Activated naive CD4-positive, alpha-beta T cell treated with anti-CD3 and anti-CD28 coated beads for 36 hours (primary cell): Measurements from ENCODE around the gene CFAP97. TPM values are rescaled to one million over a fixed set of nuclear protein-coding genes. Genes with fewer than 3 reads are reported as not detected.

Experiments
- CTCF ChIA-PET: fragments of 350-600 bp; sonication (Branson Sonifier 250); formaldehyde crosslinking; loops from one replicate; lab custom pipeline; 2021; ENCODE audit warnings: antibody characterized with exemption; lab: Charles Lee
- DNase-seq: peaks from one replicate; pipeline ENCODE4 v3.0.0-alpha.2; 2020
- H3K27ac Mint-ChIP-seq: one replicate; pipeline ENCODE4 v1.8.0; 2021; ENCODE audit warnings: mild to moderate bottlenecking, mixed read lengths
- H3K27me3 Mint-ChIP-seq: one replicate; pipeline ENCODE4 v1.8.0; 2021; ENCODE audit warnings: low read depth, mixed read lengths
- H3K36me3 Mint-ChIP-seq: one replicate; pipeline ENCODE4 v1.8.0; 2021; ENCODE audit warnings: low read depth, mixed read lengths
- H3K4me1 Mint-ChIP-seq: one replicate; pipeline ENCODE4 v1.8.0; 2021; ENCODE audit warnings: low read depth, mixed read lengths
- H3K4me3 Mint-ChIP-seq: one replicate; pipeline ENCODE4 v1.8.0; 2021; ENCODE audit warnings: mild to moderate bottlenecking, moderate library complexity, mixed read lengths
- H3K9me3 Mint-ChIP-seq: one replicate; pipeline ENCODE4 v1.8.0; 2021; ENCODE audit warnings: mixed read lengths
- intact Hi-C: fragments of 100-400 bp; cut with micrococcal nuclease; formaldehyde crosslinking; loops from one replicate; pipeline ENCODE4 v1.15.1; 2023
- total RNA-seq, 2 experiments: library from RNA; stranded (reverse); gene quantifications; one replicate each; pipeline ENCODE4 v1.2.3, GENCODE V29; 2021

The CFAP97 gene
- total RNA-seq, 2 experiments from 2014 or later: 38.4 to 43.6 TPM

DNA sequence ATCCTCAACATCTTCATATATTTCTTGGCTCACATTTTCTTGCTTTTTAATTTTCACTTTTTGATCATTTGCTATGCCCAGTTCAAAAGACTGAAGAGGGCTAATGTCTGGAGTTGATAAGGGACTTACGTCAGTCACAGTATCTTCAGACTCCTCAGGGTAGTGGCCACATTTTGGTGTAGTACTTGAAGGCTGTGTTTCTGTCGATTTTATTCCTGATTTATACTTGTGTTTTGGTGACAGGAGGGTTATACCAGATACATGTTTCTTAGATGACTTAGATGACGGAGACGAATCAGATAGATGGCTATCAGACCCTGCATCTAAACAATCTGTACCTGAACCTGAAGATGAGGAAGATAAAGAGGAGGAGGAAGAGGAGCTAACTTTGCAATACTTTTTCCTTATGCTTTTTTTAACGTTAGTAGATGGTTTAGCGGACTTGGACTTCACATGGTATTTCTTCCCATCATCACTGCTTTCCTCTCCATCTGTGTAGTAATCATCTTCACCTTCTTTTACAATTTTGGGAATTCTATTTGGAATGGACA, 13.4 kb downstream of the CFAP97 start:
- Mint-ChIP-seq H3K4me1 (peaks cover 45% of the 10 kb centered on the region), H3K4me3 (no peak overlapping the region), H3K9me3 (no peaks in the 10 kb centered on the region), H3K27me3 (no peaks in the 10 kb centered on the region), H3K27ac (no peak overlapping the region), H3K36me3 (peaks cover 23% of the 10 kb centered on the region)
- CTCF ChIA-PET: no interaction called here
- no peak for DNase-seq
- intact Hi-C loops: no loop called here

DNA sequence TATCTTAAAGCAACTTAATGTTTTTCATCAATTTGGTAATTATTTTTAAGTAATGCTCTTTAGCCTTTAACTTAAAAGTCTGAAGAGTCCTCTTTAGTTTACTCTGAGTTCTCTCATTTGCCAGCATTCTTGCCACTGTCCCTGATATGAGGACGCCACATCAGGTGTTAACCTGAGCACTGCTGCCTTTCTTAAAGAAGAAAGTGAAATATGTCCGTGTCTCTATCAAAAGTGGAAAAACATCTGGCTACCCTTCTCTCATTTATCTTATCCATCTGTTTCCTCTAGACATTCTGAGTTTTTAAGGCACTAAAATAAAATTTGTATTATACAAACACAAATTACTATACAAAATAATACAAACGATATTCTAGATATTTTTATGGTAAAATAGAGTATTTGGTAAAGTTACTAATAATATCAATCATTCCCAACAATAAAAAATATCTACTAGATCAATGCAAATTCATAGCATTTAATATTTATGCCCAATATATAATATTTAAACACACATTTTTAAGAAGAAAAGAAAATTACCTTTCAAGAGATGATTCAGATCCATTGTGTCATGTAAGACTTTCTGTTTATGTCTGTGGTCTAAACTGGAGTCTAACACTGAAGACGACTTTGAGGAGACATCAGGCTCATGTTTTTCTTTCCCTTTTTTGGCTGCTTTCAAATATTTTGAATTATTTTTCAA, 14.0 kb downstream of the CFAP97 start:
- DNase-seq: no peak
- Mint-ChIP-seq H3K36me3 (peaks cover 23% of the 10 kb centered on the region), H3K27ac (no peak overlapping the region), H3K4me3 (no peak overlapping the region), H3K9me3 (no peaks in the 10 kb centered on the region), H3K27me3 (no peaks in the 10 kb centered on the region), H3K4me1 (peaks cover 43% of the 10 kb centered on the region)
- CTCF ChIA-PET: no interaction called here
- intact Hi-C loops: no loop called here

DNA sequence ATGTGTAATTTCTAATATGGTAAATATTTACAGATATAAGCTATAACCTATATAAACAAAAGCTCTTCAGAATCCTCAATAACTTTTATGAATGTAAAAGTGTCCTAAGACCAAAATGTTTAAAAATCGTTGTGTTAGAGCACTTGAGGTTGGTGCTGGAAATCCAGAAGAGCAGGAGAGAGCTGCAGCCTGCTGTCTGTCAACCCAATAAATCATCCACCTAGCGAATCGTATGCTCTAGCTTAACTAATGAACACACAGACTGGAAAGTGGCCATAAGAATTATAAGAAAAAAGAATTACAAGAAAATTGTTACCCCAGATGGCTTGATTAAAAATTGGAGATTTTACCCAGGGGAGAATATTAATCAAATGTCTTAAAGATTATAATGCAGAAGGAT, 17.0 kb downstream of the CFAP97 start:
- Mint-ChIP-seq H3K4me3 (no peak overlapping the region), H3K4me1 (peaks cover 44% of the 10 kb centered on the region), H3K36me3 (peaks cover 28% of the 10 kb centered on the region), H3K27me3 (no peaks in the 10 kb centered on the region), H3K27ac (no peak overlapping the region), H3K9me3 (no peaks in the 10 kb centered on the region)
- CTCF ChIA-PET: interaction anchor here (0.7 to 4.6 kb wide), 7 partner anchors 10 to 146 kb away, joined by 3 to 26 read pairs (median 3); no protein-coding TSS in a partner anchor
- no peak for DNase-seq
- intact Hi-C loops: no loop called here

DNA sequence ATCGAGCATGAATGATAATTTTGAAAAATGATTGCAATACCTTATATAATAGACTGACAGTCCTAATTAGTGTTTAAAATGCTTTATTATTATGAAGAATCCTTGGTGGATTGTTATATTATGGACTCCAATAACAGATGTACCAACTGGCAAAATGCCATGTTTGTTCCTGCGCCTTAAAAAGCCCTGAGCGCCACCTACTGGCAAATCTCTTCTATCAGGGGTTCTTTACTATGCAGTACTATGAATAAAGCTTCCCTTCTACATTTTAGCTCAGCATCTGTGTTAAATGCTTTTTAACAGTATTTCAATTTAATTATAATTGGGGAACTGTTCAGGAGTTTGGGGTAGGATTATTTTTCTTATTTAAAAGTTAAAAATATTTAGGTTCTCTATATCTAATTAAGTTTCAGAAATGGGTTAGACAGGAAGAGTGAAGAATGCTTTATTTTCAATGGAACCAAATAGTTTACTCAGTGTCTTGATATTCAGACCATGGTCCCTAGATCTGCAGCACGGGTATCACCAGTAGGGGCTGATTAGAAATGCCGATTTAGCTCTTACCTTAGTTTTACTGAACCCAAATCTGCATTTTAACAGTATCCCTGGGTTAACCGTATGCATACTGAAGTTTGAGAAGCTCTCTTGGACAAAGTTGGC, 20.0 kb downstream of the CFAP97 start:
- intact Hi-C loops: loop anchor here (1.0 to 2.0 kb wide), 5 partner anchors 41 to 414 kb away; partner anchors contain the start of gene SLC25A4
- Mint-ChIP-seq H3K4me3 (no peak overlapping the region), H3K4me1 (peaks cover 50% of the 10 kb centered on the region), H3K9me3 (no peaks in the 10 kb centered on the region), H3K27me3 (no peaks in the 10 kb centered on the region), H3K27ac (no peak overlapping the region), H3K36me3 (peaks cover 19% of the 10 kb centered on the region)
- CTCF ChIA-PET: interaction anchor here (0.7 to 4.6 kb wide), 27 partner anchors 9 to 413 kb away, joined by 3 to 26 read pairs (median 4); partner anchors contain the start of gene SLC25A4
- peak; percentile 88 for DNase-seq

DNA sequence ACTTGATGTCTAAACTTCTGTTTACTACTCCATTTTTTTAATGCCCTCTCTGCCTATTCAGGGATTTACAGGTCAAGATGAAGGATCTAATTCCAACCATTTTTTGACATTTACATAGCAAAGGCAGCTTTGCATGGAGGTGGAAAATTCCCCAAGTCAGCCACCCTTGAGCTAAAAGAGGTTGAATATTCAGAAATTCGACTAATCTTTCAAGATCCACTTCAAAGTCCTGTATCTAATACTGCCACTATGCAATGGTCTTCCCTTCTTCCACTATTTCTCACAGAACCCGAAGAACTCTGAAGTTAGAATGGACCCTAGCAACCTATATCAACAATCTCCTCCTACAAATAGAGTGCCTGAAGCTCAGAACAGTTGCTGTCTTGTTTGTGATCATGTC, 21.6 kb downstream of the CFAP97 start:
- CTCF ChIA-PET: interaction anchor here (0.9 to 4.0 kb wide), 4 partner anchors 15 to 175 kb away, joined by 3 to 21 read pairs (median 10); no protein-coding TSS in a partner anchor
- peaks cover 12% of the 10 kb centered on the region for H3K36me3 Mint-ChIP-seq
- no peaks in the 10 kb centered on the region for H3K27me3 Mint-ChIP-seq
- no peak for DNase-seq
- H3K9me3 Mint-ChIP-seq: no peaks in the 10 kb centered on the region
- intact Hi-C loops: loop anchor here (2.0 kb wide), 1 partner anchor 39 kb away; the partner anchor contains the start of gene SLC25A4
- no peak overlapping the region for H3K4me3 Mint-ChIP-seq
- H3K4me1 Mint-ChIP-seq: peaks cover 47% of the 10 kb centered on the region
- no peak overlapping the region for H3K27ac Mint-ChIP-seq

DNA sequence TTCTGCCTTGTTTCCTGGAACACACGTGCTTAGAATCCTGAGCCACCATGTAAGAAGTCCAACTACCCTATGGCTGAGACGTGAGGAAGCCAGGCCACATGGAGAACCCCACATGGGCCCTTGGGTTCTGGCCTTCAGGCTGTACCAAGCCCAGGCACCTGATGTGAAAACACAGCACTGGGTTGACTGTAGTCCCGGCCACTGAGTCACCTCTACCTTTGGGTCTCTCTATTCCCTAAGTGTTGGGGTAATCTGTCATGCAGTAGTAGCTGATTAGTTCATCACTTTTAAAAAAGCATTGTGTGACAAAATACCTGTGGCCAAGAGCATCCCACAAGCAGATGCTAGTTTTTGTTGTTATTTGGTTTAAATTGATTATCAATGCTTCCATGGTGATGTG, 24.3 kb downstream of the CFAP97 start:
- CTCF ChIA-PET: interaction anchor here (0.5 kb wide), 1 partner anchor 12 kb away, joined by 3 read pairs; no protein-coding TSS in a partner anchor
- Mint-ChIP-seq H3K9me3 (no peaks in the 10 kb centered on the region), H3K27ac (no peak overlapping the region), H3K4me3 (no peak overlapping the region), H3K27me3 (no peaks in the 10 kb centered on the region), H3K4me1 (peaks cover 34% of the 10 kb centered on the region), H3K36me3 (peaks cover 17% of the 10 kb centered on the region)
- intact Hi-C loops: no loop called here
- peak; percentile 15 for DNase-seq

DNA sequence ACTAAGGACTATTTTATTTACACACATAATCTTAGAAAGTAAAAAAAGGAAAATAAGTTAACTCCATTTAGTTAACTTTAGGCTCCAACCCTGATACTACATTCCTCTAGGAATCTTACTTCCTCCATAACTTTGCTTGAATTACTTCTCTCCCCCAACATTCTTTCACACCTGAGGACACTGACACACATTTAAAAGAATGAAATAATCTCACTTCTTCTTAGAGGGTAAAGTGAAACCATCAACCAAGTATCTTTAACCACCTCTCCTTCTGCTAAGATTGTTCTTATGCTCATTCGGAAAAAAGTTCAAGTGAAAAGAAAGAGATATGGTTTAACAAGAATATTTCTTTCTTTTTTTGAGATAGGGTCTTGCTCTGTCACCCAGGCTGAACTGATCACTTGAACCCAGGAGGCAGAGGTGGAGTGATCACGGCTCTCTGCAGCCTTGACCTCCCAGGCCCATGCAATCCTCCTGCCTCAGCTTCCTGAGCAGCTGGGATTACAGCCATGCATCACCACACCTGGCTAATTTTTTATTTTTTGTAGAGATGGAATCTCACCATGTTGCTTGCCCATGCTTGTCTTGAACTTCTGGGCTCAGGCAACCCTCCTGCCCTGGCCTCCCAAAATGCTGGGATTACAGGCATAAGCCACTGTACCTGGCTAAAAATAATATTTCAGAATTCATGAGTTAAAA, 32.3 kb downstream of the CFAP97 start:
- H3K36me3 Mint-ChIP-seq: peaks cover 44% of the 10 kb centered on the region

DNA sequence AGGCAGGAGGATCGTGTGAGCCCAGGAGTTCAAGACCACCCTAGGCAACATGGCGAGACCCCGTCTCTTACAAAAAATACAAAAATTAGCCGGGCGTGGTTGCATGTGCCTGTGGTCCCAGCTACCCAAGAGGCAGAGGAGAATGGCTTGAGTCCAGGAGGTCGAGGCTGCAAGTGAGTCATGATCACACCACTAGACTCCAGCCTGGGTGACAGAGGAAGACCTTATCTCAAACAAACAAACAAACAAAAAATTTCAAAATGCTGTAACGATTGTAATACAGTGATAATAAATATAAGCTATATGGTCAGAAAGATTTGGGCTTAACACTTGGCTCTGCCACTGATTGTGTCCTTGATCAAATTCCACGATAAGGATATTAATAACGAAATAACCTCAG, 36.6 kb downstream of the CFAP97 start:
- H3K27me3 Mint-ChIP-seq: no peaks in the 10 kb centered on the region
- CTCF ChIA-PET: interaction anchor here (0.6 to 1.0 kb wide), 3 partner anchors 10 to 25 kb away, joined by 3 read pairs; partner anchors contain the start of gene SLC25A4
- no peak overlapping the region for H3K4me3 Mint-ChIP-seq
- H3K27ac Mint-ChIP-seq: no peak overlapping the region
- no peaks in the 10 kb centered on the region for H3K9me3 Mint-ChIP-seq
- DNase-seq: no peak
- peaks cover 50% of the 10 kb centered on the region for H3K36me3 Mint-ChIP-seq
- peaks cover 22% of the 10 kb centered on the region for H3K4me1 Mint-ChIP-seq
- intact Hi-C loops: no loop called here

More for the DNA sequence above, 32.3 kb downstream of the CFAP97 start:
- Mint-ChIP-seq H3K27ac (no peak overlapping the region), H3K4me3 (no peak overlapping the region), H3K9me3 (no peaks in the 10 kb centered on the region), H3K4me1 (peaks cover 4% of the 10 kb centered on the region), H3K27me3 (no peaks in the 10 kb centered on the region)
- intact Hi-C loops: no loop called here
- CTCF ChIA-PET: interaction anchor here (0.7 kb wide), 1 partner anchor 37 kb away, joined by 3 read pairs; no protein-coding TSS in a partner anchor
- DNase-seq: no peak

DNA sequence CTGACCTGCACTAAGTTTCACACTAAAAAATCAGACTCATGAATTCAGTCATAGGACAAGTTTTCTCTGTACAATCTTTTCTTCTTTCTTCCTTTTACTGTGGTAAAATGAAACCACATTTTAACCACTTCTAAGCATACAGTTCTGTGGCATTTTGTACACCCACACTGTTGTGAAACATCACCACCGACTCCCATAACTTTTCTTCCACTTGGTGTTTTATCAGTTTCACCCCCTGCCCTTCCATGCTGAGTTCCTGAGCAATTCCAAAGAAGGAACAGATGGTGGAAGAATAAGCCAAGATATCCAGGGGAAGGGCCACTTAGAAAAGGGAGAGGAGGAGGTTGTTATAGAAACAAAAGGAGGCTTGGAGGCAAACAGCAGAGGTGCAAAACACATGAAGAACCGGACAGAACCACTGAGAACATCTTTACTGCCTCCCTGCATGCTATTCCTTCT, 38.2 kb downstream of the CFAP97 start:
- CTCF ChIA-PET: interaction anchor here (0.9 to 1.4 kb wide), 3 partner anchors 9 to 31 kb away, joined by 3 to 10 read pairs (median 5); no protein-coding TSS in a partner anchor
- Mint-ChIP-seq H3K27ac (no peak overlapping the region), H3K36me3 (peaks cover 56% of the 10 kb centered on the region), H3K4me3 (no peak overlapping the region), H3K9me3 (no peaks in the 10 kb centered on the region), H3K27me3 (no peaks in the 10 kb centered on the region), H3K4me1 (peaks cover 22% of the 10 kb centered on the region)
- no peak for DNase-seq
- intact Hi-C loops: no loop called here

DNA sequence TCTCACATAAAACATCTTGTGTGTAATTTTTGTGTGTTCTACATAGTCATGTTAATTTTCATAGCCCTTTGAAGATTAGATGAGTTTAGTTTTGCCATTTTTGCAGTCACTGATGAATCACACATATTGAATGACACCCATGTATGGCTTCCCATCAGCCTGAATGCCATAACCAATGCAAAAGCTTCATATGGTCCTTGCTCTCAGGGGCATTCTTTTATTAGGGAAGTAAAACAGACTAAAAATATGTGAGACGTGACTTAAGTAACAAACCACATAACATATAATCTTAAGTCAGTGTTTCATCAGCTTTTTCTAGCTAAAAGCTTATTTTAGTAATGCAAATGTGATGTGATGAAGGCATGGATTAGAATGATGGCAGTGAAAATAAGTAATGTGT, 52.5 kb downstream of the CFAP97 start:
- DNase-seq: no peak
- H3K4me3 Mint-ChIP-seq: no peak overlapping the region
- H3K4me1 Mint-ChIP-seq: no peaks in the 10 kb centered on the region
- H3K27me3 Mint-ChIP-seq: no peaks in the 10 kb centered on the region
- no peaks in the 10 kb centered on the region for H3K9me3 Mint-ChIP-seq
- H3K36me3 Mint-ChIP-seq: peaks cover 26% of the 10 kb centered on the region
- CTCF ChIA-PET: no interaction called here
- no peak overlapping the region for H3K27ac Mint-ChIP-seq
- intact Hi-C loops: no loop called here

DNA sequence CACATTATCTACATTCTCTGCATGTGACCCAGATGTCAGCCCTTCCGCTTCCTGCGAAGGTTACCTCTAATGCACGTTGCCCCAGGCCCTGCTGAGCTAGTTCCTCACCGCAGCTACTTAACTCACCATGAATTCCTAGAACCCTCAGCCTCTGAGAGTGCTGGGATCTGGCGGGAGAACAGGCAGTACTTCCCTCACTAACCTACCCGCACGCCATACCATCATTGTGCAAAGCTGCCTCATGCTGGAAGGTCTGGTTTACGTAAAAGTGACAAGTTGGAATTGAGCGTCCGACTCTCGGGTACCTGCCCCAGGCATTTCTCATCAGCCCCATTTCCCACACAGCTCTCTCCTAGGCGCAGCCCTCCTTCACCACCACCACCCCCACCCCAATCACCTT, 54.4 kb downstream of the CFAP97 start:
- H3K9me3 Mint-ChIP-seq: no peaks in the 10 kb centered on the region
- H3K4me3 Mint-ChIP-seq: no peak overlapping the region
- no peak overlapping the region for H3K27ac Mint-ChIP-seq
- no peaks in the 10 kb centered on the region for H3K4me1 Mint-ChIP-seq
- H3K27me3 Mint-ChIP-seq: no peaks in the 10 kb centered on the region
- CTCF ChIA-PET: no interaction called here
- peaks cover 20% of the 10 kb centered on the region for H3K36me3 Mint-ChIP-seq
- intact Hi-C loops: loop anchor here (10.0 kb wide), 1 partner anchor 1645 kb away; the partner anchor contains the start of gene ING2
- no peak for DNase-seq
